Islet precursor cell (in vitro differentiated cells): ENCODE data around the gene RBMS3.
"Not testable (repeated sequence)": the region's sequence is repeated elsewhere in the genome, so short reads cannot be mapped to it uniquely, and the experiment has no call there.

ENCODE experiments used
- DNase-seq: peaks from one replicate; pipeline ENCODE4 v3.0.0-alpha.2; 2018

The RBMS3 gene

GRCh38 chr3:29345516-29346300 is 64.8 kb downstream of the RBMS3 start:
- DNase-seq = no peak

- DNase-seq = peak; percentile 66
Measured at GRCh38 chr3:29346828-29347227, 66.0 kb downstream of the RBMS3 start.

DNA sequence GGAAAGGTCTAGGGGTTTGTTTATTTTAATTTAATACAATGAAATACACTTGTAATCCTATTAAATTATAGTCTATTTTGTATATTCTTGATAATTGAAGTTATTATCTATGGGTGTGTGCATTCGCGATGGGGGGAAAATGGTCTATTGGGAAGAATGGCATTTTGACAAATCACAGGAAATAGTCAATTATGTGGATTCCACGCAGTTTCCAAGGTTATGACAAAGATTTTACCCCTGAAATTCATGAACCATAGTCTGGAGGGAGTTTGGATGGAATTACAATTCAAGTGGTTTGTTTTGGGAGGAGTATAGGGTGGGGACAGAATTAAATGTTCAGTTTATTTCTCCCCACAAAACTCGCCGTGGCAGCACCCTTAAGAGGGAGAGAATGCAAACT is 66.5 kb downstream of the RBMS3 start:
- no peak for DNase-seq

- no peak for DNase-seq
Measured at GRCh38 chr3:29348316-29348715, 67.4 kb downstream of the RBMS3 start.

- DNase-seq = no peak
Measured at GRCh38 chr3:29349049-29349448, 68.2 kb downstream of the RBMS3 start.

GRCh38 chr3:29353807-29354206 is 72.9 kb downstream of the RBMS3 start:
- no peak for DNase-seq

DNA sequence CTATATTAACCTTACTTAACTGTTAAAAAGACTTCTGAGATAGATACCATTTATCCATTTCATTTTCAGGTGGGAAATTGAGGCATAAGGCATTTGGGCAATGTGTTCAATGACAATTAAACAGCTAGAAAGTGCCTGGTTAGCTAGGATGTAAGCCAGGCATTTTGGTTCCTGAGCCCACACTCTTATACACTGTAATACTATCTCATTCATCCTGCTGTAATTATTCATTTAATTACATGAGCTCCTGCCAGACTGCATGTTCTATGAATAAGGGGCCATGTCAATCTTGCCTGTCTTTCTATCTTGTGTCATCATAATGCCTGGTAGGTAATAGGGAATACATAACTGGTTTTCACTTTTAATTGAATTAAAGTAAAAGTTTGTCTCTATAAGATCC is 74.0 kb downstream of the RBMS3 start:
- no peak for DNase-seq

- DNase-seq = no peak
Measured at GRCh38 chr3:29356062-29356461, 75.2 kb downstream of the RBMS3 start.

GRCh38 chr3:29360289-29360688 is 79.4 kb downstream of the RBMS3 start:
- DNase-seq = not testable (repeated sequence)

DNA sequence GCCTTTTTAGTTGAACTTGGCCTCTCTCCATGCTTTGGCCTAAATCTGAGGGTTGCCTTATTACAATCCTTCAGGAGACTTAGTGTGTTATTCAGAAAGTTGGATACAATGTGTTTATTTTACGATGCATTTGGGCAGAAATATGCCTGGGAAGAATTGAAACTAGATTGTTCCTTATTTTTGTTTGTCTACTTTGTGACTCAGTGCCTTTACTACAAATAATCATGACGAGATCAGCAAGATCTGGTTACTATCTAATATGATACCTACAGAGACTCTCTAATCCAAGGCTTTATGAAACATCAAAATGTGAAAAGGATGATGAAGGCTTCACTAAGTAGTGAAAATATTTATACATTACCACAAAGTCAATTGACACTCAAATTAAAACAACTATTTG is 82.2 kb downstream of the RBMS3 start:
- no peak for DNase-seq

GRCh38 chr3:29370021-29370420 is 89.2 kb downstream of the RBMS3 start:
- DNase-seq = no peak

DNA sequence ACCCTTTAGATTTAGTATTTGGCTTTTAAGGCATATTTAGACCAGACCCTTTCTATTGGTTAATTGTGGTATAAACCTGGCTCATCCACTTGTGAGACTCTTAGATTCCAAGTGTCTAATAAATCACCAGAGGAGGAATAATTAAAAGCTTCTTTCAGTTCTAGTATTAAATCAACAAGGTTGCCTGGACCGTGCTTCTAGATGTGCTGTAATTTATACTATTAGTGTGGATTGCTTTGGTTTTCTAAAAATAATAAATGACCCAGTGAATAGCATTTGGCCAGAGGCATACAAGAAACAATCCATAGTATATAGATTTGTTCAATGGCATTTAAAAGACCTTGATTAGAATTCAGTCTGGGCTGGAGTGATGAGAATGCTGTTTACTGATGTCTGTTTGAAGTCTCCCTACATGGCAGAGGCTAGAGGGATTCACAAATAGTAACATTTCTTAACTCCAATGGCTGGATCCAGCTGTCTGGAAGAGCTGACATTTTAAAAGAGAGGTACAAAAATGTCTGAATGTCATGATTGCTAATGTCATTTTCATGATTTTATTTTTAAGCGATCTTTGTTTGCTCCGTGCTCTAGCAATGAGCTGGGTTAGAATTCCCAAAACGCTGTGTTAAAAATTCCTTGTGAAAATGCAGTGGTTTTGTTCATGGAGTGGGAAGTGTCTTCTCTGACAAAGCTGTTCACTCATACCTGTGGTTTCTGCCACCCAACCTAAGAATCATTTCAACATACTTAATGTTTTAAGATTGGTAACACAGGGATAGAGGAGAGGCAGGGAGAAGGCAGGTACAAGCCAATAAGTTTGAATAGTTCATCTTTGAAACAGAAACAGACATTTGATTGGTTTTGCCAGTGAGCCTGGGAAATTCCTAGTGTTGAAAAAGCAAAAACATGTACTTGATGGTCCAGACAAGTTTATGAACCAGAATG is 89.9 kb downstream of the RBMS3 start:
- no peak for DNase-seq

DNA sequence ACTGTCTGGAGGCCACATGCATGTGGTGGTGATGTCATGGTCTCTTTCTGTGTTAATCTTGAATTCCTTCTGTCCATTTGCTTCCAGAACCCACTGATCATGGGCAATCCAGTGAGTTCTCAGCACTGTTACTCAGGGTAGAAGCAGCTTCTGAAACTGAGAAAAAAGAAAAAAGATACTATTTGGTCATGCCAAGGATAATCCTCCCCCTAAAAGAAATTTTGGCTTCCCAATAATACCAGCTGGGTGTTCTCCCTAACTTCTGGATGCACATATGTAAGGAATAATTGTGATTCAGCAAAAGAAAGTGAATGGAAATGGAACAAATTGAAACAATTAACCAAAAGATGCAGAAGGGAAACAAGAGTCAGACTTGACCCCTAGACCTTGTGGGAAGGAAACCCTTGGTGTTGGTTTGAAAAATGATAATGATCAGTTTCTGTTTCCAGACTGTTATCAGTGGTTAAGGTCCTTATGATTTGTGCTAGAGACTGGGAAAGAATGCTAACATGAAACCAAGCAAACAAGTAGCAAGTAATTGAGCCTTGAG is 92.3 kb downstream of the RBMS3 start:
- DNase-seq = no peak

DNA sequence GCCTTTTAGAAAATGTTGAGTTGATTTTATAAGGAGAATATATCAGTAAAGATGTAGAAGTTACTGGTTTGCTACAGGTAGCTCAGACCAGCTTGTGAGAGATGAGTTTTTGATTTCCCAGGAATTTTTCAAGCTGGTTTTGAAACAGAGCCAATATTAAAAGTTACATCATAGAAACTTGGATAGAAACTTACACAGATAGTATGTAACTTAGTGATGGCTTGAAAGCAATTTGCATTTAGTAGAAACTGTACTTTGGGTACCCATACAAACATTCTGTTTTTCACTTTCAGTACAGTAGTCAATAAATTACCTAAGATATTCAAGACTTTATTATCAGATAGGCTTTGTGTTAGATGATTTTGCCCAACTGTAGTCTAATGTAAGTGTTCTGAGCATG is 93.4 kb downstream of the RBMS3 start:
- no peak for DNase-seq

- DNase-seq = no peak
Measured at GRCh38 chr3:29379097-29379496, 98.2 kb downstream of the RBMS3 start.

- no peak for DNase-seq
Measured at GRCh38 chr3:29381595-29381994, 100.7 kb downstream of the RBMS3 start.

DNA sequence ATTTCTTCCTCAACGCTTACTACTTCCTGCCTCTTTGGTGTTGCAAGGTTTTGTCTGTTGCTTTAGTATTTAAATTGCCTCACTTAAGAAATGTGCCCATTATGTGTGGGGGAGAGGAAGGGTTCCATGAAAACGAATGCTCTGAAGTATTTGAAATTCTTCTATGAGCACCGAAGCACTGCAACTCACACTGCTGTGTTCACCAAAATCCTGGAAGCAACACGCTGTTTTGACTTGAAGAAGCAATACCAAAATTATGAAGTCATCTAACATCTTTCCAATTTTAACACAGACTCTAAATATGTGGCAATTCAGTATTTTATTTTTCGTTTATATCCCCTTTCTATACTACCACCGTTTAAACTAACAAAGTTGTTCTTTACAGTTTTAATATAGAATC is 101.5 kb downstream of the RBMS3 start:
- DNase-seq = no peak

DNA sequence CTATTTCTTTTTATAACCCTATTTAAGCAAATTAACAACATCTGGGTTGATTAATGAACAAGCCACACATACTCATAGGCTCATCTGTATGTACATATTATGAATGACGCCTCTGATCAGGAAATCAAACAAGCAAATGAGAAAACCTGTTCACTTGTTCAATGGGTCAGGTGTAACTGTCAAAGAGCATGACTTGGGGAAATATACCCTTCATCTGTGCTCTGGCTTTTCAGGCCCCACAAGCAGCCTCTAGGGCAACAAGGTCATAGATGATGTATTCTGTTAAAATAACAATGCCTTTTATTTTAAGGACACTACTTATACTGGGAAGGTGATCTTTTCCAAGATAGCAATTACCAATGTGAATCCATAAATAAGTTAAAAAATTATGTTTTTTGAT is 102.0 kb downstream of the RBMS3 start:
- no peak for DNase-seq

GRCh38 chr3:29384640-29385039 is 103.8 kb downstream of the RBMS3 start:
- DNase-seq = peak; percentile 90

DNA sequence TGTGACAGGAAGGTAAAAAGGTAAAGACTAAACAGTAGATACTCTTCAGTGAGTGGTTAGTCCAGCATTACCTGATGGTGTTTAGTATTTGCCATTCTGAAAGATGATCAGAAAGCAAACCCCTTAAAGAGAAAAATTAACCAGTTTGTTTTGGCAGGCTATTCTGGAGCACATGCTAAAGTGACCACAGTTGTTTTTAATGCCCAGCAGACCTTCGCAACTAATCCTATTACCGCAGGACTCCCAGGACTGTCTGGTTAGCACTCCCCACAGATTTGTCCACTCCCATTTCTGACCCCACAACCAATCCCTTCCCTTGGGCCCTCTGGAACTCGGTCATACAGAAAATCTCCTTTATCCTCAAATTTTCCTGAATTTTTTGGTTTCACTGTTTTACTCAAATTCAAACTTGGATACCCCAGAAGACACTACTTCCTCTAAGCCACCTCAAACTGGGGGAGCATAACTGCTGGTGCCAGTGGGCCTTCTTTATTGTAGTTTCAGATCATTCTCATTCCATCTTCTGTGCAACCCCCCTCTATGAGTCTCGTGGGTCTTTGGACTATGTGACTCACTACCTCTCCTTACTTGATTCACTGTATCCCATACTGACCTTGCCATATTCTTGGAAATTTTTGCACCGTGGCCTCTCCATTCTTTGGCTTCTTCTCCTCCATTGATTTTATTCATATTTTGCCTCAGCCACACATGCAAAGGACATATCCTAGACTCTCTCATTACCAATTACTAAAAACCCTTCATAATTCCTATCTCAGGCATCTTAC is 104.4 kb downstream of the RBMS3 start:
- no peak for DNase-seq

GRCh38 chr3:29389362-29389761 is 108.5 kb downstream of the RBMS3 start:
- DNase-seq = no peak

GRCh38 chr3:29392625-29393388 is 111.9 kb downstream of the RBMS3 start:
- DNase-seq = no peak
